NCI-H146 treated with DMSO at 0.1 percent for 48 hours (cell line): ENCODE results near the gene ZNF664.
A peak's percentile ranks its signal among the peaks of the same experiment; 100 is the strongest.

Experiments
- DNase-seq: peaks from one replicate; lab custom pipeline; 2025; ENCODE audit not compliant: unreplicated experiment; lab: John Stamatoyannopoulos, UW

The ZNF664 gene

DNA sequence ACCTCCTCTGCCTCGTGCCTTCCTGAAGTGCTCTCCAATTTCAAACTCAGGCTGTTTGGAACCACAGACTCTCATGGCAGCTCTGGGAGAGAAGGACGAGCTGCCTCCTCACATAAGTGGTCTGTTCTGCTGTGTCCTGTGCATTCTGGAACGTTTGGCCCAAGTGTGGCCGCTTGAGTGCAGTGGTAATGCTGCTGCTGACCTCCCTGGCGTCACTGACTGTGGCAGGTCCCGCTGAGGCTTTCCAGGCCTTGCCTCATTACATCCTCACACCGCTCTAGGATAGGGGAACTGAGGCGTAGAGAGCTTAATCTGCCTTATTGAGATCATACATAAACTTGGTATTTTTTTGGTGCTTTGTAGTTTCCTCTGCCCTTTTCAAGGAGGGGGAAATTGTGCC lies 14.6 kb upstream of the ZNF664 start:
- no peak for DNase-seq

DNA sequence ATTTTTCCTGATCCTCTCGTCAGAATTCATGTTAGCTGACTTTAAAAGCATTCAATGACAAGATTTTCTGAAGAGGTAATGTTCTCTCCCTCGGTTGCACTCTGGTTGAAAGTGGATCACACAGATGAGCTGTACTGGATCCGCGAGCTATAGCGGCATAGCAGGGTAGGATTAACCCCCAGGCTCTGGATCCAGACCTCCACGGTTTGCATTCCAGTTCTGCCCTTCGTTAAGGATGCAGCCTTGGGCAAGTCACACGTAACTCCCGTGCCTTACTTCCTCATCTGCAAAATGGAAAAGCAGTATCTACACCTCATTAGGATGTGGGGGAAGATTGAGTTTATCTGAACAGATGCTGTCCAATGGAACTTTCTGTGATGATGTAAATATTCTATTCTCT lies 14.1 kb upstream of the ZNF664 start:
- no peak for DNase-seq

DNA sequence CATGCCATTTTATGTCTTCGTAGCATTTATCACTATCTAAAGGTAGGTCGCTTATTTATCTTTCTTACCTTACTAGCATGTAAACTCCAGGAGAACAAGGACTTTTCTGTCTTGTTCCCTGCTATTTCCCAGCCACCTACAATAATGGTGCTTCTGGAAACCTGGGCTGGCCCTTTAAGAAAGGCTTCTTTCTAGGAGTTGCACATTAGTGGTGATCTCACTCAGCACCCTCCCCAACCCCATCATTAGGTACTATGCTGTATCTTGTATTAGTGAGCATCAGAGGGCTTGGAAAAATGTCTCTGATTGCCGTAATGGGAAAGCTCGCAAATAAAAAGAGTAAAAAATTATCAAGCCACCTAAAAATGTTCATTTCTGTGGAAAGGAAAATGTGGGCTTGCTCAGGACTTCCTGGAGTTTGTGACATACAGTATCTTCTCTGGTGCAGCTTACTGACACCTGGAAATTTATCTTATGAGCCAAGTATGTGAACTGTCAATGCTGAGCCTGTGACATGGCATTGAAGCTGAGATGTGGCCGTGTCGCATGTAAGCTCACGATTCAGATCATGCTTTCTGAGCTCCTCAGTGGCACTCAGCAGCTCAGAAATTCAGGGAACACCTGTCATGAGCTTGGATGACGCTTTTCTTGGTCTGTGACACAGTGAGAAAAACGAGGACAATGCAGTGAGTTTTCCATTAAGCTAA lies 12.8 kb upstream of the ZNF664 start:
- no peak for DNase-seq

DNA sequence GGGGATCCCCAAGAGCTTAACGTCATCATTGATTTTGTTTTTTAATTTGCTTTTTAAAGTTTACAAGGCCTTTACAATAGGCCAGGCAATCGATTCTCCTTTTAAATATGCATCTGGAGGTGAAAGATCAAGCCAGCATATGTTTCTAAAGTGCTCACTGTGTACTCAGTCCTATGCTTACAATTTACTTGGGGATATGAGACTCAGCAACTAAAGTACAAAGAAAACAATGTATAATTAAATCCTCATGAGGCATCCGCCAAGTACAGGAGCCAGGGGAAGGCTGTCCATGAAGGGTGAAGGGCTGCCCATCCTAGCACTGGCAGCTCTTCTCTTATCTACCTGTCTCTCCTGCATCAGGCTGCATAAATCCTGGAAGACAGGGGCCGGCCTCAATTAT lies 12.2 kb upstream of the ZNF664 start:
- peak; percentile 51 for DNase-seq

- no peak for DNase-seq
Measured at GRCh38 chr12:123961585-123962345, 11.2 kb upstream of the ZNF664 start.

- no peak for DNase-seq
Measured at GRCh38 chr12:123962513-123962912, 10.5 kb upstream of the ZNF664 start.

DNA sequence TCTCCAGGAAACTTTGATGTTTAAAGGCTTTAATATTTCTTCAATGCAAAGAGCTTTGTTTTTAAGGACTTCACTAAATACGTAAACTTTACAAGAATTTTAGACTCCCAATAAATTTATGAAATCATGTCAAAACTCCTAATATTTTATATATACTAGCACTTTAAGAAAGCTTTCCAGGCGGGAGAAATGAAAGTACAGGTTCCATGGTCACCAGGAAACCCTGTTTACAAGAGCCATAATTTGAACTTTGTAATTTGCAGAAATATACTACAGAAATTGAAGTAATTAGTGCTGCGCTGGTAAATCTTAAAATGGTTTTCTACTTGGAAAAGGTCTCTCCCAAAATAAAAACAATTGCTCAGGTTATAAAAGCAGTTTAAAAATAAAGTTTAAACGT lies 9.2 kb upstream of the ZNF664 start:
- no peak for DNase-seq

GRCh38 chr12:123965382-123965781 lies 7.6 kb upstream of the ZNF664 start:
- DNase-seq = no peak

- DNase-seq = no peak
Measured at GRCh38 chr12:123966596-123966995, 6.4 kb upstream of the ZNF664 start.

DNA sequence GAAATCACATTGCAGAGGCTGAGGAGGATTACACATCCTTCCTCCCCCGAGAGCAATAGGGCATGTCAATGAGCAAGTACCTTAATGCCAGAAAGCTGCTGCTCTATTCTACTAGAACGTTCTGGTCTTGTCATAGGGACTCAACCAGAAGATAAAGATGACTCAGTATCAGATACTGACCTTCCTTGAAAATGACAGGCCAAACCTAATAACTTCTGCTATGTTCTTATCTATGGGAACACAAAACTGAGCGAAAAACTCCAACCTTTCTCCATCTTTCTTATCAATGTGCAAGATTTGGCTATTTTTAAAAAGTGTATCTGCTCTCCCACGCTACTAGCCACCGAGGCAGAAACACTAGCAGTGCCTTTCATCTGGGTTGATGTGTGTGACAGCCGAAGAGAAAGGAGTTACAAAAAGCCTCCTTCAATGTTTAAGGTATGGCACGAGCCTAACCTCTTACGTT lies 5.9 kb upstream of the ZNF664 start:
- no peak for DNase-seq

- DNase-seq = no peak
Measured at GRCh38 chr12:123971449-123971769, 1.6 kb upstream of the ZNF664 start.

DNA sequence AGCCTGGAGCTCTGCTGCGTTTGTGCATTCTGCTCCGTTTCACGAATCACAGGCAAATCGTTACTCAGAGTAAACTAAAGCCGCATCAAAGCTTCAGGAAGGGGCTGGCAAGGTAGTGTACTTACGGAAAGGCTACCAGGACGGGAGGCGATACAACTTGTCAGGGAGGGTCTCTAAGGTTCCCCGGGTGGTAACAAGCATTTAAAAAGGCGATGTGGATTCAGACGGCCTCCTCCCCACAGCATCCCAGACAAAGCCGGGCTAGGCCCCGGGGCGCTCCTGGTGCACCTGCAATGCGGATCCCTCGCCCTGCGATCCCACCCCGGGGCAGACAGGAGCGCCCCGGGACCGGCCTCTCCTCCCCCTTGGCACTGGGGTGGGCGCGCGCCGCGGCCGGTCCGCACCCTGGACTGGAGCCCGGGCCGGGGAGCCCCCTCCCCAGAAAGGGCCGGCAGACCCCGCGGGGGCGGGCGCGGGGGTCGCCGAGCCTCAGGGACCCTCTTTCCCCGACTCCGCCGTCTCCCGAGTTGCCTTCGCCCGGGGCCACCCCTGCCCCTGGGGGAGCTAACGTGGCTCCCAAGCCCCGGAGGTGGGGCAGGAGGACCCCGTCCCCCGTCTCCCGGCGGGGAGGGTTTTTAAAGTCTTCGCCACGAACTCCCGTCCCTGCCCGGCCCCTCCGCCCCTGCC lies 1.1 kb upstream of the ZNF664 start:
- DNase-seq = peak; percentile 36

GRCh38 chr12:123973552-123974341 lies 732 bp downstream of the ZNF664 start:
- DNase-seq = peak; percentile 42

DNA sequence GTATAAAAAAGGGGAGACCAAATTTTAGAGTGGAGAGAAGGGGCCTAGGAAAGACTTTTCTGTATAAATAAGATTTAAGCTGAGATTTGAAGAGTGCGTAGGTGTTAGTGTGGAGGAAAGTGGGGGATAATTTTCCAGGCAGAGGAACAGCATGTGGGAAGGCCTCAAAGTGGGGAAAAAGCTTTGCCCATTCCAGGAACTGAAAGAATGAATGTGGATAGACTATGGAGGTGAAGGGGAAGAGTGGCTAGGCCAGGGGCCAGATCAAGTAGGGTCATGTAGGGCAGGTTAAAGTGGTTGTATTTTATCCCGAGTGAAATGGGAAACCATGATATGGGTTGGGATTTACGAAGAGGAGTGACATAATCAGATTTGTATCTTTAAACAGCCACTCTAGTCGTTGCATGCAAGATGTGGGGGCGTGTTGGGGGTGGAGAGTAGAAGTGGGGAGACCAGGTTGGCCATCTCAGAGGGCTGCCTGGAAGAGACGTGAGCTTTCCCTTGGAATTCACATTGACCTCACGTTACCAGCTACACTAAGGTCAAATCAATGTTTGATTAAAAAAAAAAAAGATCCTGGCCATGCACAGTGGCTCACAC lies 3.3 kb downstream of the ZNF664 start:
- DNase-seq = no peak

DNA sequence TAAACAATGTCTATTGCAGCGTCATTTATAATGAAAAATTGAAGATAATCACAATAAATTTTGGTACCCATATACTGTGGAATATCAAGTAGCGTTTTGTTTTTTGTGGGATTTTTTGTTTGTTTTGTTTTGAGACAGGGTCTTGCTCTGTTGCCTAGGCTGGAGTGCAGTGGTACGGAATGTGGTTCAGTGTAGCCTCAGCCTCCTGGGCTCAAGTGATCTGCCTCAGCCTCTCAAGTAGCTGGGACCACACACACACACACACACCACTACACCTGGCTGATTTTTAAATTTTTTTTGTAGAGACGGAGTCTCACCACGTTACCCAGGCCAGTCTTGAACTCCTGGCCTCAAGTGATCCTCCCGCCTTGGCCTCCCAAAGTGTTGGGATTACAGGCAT lies 6.6 kb downstream of the ZNF664 start:
- DNase-seq = no peak

DNA sequence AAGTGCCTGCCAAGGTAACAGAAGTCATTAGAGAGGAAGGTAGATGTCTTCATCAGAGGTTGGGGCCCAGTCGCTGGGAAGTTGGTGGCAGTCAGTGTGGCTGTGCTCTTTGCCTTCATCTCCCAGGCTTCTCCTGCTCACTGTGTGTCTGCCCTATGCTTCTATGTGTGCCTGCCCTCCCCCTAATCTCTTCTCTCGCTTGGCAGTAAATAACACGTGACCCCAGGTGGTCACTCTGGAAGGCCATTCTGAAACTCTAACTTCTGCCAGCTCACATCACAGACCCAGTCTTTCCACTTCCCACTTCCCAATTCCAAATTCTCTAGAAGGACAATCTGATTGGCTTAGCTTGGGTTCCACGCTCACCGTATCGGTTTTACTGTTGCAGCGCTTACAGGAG lies 9.3 kb downstream of the ZNF664 start:
- no peak for DNase-seq

DNA sequence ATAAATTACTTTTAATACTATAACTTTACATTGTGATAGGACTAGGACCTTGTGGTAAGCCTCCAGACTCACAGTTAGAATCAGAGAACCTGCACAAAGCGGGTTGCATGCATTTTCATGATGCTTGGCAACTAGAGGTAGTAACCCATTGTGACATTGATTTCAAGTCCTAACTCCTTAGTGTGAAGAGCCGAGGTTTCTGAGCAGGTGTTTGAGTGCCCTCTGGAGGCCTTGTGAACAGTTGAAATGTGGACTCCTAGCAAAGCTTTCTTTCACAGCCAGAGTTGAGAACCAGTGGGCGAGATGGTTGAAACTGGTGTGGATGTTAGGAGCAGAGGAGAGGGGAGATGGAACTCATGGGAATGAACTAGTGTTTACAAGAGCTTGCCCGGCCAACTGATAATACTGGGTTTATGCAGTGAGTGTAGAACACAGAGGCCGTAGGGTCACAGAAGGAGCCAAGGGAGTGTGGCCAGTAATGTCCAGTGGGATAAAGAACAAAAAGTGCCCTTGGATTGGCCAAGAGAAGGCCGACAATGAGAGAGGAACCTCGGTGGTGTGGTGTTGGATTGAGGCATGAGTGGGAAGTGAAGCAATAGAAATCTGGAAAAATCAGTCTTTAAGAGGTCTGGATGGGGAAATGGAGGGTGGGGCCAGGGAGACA lies 10.9 kb downstream of the ZNF664 start:
- DNase-seq = no peak

GRCh38 chr12:123984903-123985302 lies 11.9 kb downstream of the ZNF664 start:
- DNase-seq = no peak

DNA sequence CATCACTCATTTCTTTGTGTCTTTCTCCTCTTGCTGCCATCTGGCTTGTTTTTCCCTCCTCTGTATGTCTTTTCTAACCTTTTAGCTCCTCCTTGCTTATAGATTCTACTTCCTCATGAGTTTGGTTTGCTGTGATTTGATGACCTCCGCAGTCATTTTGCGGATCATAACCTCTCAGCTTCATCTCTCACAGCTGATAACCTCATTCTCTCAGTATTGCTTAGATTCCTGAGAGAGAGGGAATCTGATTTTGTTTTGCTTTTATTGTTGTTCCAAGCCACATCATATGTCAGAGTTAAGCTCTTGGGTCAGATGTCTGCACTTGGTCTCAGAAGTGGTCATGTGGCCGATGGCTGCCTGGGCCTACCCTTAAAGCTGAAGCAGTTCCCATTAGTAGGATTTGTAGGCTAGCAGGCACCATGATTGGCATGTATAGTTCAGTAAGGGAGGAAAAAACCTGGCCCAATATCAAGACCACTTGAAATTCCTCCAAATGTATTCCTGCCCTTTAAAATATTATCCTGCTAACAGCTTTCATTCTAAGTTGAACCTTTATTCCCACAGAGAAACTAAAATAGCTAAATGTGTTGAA lies 13.5 kb downstream of the ZNF664 start:
- no peak for DNase-seq

DNA sequence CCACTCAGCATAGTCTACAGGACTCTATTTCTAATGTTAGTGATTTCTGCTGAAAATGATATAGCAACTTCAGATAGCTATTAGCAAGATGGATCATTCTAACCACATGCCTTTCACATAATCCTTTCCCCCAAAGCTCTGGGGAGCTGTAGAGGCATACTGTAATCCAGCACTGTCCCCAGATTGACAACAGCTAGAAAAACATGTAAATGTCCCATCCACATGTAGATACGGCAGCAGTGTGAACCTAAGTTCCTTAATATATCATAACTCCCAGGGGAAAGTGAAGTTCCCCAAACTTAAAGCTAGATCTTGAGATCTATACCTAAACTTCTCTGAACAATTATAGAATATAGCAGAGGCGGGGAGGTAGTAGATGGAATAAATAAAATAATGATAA lies 14.0 kb downstream of the ZNF664 start:
- no peak for DNase-seq
